Prostate gland (tissue), 2 donors: ENCODE data around the gene CACNA2D1.

Source experiments
- CTCF ChIP-seq, 4 experiments: fragments of 200-600 bp in 2 of 4; fragments of 450-650 bp in 2 of 4; sonication (generic) in 2 of 4; IDR thresholded peaks; 1 replicate in 3 of 4; 2 replicates in 1 of 4; pipeline ENCODE4 v1.5.1; 2016 to 2019; ENCODE audit warnings: antibody characterized with exemption in 4 of 4, mild to moderate bottlenecking in 2 of 4, moderate library complexity in 2 of 4
- POLR2A ChIP-seq: fragments of 450-650 bp; IDR thresholded peaks from one replicate; pipeline ENCODE4 v1.6.1; 2016; ENCODE audit warnings: antibody characterized with exemption, mild to moderate bottlenecking

- TF ChIP-seq CTCF (IDR thresholded peaks at IDR 0.05) (no peak), POLR2A (no peak)
Observed at GRCh38 chr7:82183634-82184033, 259.9 kb downstream of the CACNA2D1 start.
